Measurements from ENCODE around the gene CD72.

Gene CD72

DNA sequence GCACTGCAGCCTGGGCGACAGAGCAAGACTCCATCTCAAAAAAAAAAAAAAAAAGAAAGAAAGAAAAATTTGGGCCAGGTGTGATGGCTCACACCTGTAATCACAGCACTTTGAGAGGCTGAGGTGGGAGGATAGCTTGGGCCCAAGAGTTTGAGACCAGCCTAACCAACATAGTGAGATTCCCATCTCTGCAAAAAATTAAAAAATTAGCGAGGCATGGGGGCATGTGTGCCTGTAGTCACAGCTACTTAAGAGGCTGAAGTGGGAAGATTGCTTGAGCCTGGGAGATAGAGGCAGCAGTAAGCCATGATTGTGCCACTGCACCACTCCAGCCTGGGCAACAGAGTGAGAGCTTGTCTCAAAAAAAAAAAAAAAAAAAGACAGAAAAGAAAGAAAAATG, 35.4 kb upstream of the CD72 start:
- ChIA-PET POLR2A (interaction anchor here (0.6 kb wide), 1 partner anchor 54 kb away, joined by 3 read pairs; no protein-coding TSS in a partner anchor), CTCF (interaction anchor here (0.7 kb wide), 1 partner anchor 1642 kb away, joined by 3 read pairs; no protein-coding TSS in a partner anchor)
- no peaks in the 10 kb centered on the region for H3K4me1 ChIP-seq (ENCODE audit: control insufficient read depth, insufficient read depth, low read length)
- no peak overlapping the region for H3K4me3 ChIP-seq (ENCODE audit: low read depth, low read length)
- H3K9me3 ChIP-seq (ENCODE audit: control insufficient read depth, insufficient read depth, low read depth, low read length) = no peaks in the 10 kb centered on the region
- H3K36me3 ChIP-seq (ENCODE audit: control insufficient read depth in 2 of 2, insufficient read depth in 1 of 2, low read length in 2 of 2) = no peaks in the 10 kb centered on the region
- no peak overlapping the region for H3K27ac ChIP-seq (ENCODE audit: extremely low read depth, low read depth, low read length)
- TF ChIP-seq ZBTB1 (tag by site-specific recombination; IDR thresholded peaks at IDR 0.05) (no peak), ZNF544 (tag by site-specific recombination; IDR thresholded peaks at IDR 0.05) (no peak), ZNF670 (tag by site-specific recombination; IDR thresholded peaks at IDR 0.05; ENCODE audit: low read depth) (no peak), ZFP3 (tag by site-specific recombination; IDR thresholded peaks at IDR 0.05; ENCODE audit: low read depth) (no peak), ZNF121 (tag by site-specific recombination; IDR thresholded peaks at IDR 0.05) (no peak), ZNF266 (tag by site-specific recombination; IDR thresholded peaks at IDR 0.05; ENCODE audit: low read depth) (no peak), ZNF184 (tag by site-specific recombination; IDR thresholded peaks at IDR 0.05) (no peak), ZBTB21 (tag by site-specific recombination; IDR thresholded peaks at IDR 0.05) (no peak), ZNF174 (tag by site-specific recombination; IDR thresholded peaks at IDR 0.05) (no peak), ZNF777 (tag by site-specific recombination; IDR thresholded peaks at IDR 0.05; ENCODE audit: borderline replicate concordance) (no peak), ZIC2 (tag by site-specific recombination; IDR thresholded peaks at IDR 0.05) (no peak), ZNF19 (tag by site-specific recombination; IDR thresholded peaks at IDR 0.05; ENCODE audit: low read depth) (no peak), ZEB2 (tag by site-specific recombination; IDR thresholded peaks at IDR 0.05) (no peak), ZNF391 (tag by site-specific recombination; IDR thresholded peaks at IDR 0.05; ENCODE audit: borderline replicate concordance, low read depth) (no peak)
- TF ChIP-seq, protein P1, sequence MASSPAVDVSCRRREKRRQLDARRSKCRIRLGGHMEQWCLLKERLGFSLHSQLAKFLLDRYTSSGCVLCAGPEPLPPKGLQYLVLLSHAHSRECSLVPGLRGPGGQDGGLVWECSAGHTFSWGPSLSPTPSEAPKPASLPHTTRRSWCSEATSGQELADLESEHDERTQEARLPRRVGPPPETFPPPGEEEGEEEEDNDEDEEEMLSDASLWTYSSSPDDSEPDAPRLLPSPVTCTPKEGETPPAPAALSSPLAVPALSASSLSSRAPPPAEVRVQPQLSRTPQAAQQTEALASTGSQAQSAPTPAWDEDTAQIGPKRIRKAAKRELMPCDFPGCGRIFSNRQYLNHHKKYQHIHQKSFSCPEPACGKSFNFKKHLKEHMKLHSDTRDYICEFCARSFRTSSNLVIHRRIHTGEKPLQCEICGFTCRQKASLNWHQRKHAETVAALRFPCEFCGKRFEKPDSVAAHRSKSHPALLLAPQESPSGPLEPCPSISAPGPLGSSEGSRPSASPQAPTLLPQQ (tag by site-specific recombination; IDR thresholded peaks at IDR 0.05) = no peak
- TF ChIP-seq, protein P2, sequence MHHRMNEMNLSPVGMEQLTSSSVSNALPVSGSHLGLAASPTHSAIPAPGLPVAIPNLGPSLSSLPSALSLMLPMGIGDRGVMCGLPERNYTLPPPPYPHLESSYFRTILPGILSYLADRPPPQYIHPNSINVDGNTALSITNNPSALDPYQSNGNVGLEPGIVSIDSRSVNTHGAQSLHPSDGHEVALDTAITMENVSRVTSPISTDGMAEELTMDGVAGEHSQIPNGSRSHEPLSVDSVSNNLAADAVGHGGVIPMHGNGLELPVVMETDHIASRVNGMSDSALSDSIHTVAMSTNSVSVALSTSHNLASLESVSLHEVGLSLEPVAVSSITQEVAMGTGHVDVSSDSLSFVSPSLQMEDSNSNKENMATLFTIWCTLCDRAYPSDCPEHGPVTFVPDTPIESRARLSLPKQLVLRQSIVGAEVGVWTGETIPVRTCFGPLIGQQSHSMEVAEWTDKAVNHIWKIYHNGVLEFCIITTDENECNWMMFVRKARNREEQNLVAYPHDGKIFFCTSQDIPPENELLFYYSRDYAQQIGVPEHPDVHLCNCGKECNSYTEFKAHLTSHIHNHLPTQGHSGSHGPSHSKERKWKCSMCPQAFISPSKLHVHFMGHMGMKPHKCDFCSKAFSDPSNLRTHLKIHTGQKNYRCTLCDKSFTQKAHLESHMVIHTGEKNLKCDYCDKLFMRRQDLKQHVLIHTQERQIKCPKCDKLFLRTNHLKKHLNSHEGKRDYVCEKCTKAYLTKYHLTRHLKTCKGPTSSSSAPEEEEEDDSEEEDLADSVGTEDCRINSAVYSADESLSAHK (tag by site-specific recombination; IDR thresholded peaks at IDR 0.05) = no peak
- TF ChIP-seq, protein P3, sequence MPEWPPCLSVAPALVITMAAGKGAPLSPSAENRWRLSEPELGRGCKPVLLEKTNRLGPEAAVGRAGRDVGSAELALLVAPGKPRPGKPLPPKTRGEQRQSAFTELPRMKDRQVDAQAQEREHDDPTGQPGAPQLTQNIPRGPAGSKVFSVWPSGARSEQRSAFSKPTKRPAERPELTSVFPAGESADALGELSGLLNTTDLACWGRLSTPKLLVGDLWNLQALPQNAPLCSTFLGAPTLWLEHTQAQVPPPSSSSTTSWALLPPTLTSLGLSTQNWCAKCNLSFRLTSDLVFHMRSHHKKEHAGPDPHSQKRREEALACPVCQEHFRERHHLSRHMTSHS (tag by site-specific recombination; IDR thresholded peaks at IDR 0.05) = no peak
- TF ChIP-seq, protein P4, sequence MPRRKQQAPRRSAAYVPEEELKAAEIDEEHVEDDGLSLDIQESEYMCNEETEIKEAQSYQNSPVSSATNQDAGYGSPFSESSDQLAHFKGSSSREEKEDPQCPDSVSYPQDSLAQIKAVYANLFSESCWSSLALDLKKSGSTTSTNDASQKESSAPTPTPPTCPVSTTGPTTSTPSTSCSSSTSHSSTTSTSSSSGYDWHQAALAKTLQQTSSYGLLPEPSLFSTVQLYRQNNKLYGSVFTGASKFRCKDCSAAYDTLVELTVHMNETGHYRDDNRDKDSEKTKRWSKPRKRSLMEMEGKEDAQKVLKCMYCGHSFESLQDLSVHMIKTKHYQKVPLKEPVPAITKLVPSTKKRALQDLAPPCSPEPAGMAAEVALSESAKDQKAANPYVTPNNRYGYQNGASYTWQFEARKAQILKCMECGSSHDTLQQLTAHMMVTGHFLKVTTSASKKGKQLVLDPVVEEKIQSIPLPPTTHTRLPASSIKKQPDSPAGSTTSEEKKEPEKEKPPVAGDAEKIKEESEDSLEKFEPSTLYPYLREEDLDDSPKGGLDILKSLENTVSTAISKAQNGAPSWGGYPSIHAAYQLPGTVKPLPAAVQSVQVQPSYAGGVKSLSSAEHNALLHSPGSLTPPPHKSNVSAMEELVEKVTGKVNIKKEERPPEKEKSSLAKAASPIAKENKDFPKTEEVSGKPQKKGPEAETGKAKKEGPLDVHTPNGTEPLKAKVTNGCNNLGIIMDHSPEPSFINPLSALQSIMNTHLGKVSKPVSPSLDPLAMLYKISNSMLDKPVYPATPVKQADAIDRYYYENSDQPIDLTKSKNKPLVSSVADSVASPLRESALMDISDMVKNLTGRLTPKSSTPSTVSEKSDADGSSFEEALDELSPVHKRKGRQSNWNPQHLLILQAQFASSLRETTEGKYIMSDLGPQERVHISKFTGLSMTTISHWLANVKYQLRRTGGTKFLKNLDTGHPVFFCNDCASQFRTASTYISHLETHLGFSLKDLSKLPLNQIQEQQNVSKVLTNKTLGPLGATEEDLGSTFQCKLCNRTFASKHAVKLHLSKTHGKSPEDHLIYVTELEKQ (tag by site-specific recombination; IDR thresholded peaks at IDR 0.05; ENCODE audit: borderline replicate concordance) = no peak

All from HEK293 (cell line).